Neural cell (in vitro differentiated cells): ENCODE results near the gene MRPL48.

Experiments
- CTCF ChIP-seq: fragments of 450-650 bp; IDR thresholded peaks from 2 replicates; pipeline ENCODE4 v1.5.1; 2014; ENCODE audit warnings: antibody characterized with exemption, mild to moderate bottlenecking, moderate library complexity; ENCODE audit not compliant: poor library complexity, severe bottlenecking
- EP300 ChIP-seq: fragments of 450-650 bp; conservative IDR thresholded peaks from 2 replicates; pipeline ENCODE4 v1.6.1; 2014; ENCODE audit warnings: antibody characterized with exemption, mild to moderate bottlenecking, moderate library complexity; ENCODE audit not compliant: poor library complexity, severe bottlenecking
- EZH2 ChIP-seq: fragments of 200-600, 300-800 bp; shearing (Covaris generic), sonication (generic); IDR thresholded peaks from 2 replicates; pipeline ENCODE4 v1.6.1; 2014; ENCODE audit warnings: antibody characterized with exemption, low read length, borderline replicate concordance, mild to moderate bottlenecking; ENCODE audit not compliant: insufficient read depth, poor library complexity, severe bottlenecking
- RAD21 ChIP-seq: fragments of 450-650 bp; conservative IDR thresholded peaks from 2 replicates; pipeline ENCODE4 v1.6.1; 2014; ENCODE audit warnings: antibody characterized with exemption, mild to moderate bottlenecking, moderate library complexity
- SMC3 ChIP-seq: fragments of 450-650 bp; conservative IDR thresholded peaks from 2 replicates; pipeline ENCODE4 v1.6.1; 2014; ENCODE audit warnings: antibody characterized with exemption, mild to moderate bottlenecking, moderate library complexity; ENCODE audit not compliant: poor library complexity
- TAF1 ChIP-seq: IDR thresholded peaks from 2 replicates; pipeline ENCODE4 v1.6.1; 2012; ENCODE audit warnings: low read depth
- TF ChIP-seq, protein P1 (sequence below): IDR thresholded peaks from 2 replicates; pipeline ENCODE4 v1.6.1; 2012; ENCODE audit warnings: borderline replicate concordance

GRCh38 chr11:73784734-73785133 is 2.9 kb upstream of the MRPL48 start:
- TF ChIP-seq CTCF (no peak), EP300 (no peak), EZH2 (no peak), TAF1 (no peak), SMC3 (no peak), RAD21 (no peak)
- TF ChIP-seq, protein P1, sequence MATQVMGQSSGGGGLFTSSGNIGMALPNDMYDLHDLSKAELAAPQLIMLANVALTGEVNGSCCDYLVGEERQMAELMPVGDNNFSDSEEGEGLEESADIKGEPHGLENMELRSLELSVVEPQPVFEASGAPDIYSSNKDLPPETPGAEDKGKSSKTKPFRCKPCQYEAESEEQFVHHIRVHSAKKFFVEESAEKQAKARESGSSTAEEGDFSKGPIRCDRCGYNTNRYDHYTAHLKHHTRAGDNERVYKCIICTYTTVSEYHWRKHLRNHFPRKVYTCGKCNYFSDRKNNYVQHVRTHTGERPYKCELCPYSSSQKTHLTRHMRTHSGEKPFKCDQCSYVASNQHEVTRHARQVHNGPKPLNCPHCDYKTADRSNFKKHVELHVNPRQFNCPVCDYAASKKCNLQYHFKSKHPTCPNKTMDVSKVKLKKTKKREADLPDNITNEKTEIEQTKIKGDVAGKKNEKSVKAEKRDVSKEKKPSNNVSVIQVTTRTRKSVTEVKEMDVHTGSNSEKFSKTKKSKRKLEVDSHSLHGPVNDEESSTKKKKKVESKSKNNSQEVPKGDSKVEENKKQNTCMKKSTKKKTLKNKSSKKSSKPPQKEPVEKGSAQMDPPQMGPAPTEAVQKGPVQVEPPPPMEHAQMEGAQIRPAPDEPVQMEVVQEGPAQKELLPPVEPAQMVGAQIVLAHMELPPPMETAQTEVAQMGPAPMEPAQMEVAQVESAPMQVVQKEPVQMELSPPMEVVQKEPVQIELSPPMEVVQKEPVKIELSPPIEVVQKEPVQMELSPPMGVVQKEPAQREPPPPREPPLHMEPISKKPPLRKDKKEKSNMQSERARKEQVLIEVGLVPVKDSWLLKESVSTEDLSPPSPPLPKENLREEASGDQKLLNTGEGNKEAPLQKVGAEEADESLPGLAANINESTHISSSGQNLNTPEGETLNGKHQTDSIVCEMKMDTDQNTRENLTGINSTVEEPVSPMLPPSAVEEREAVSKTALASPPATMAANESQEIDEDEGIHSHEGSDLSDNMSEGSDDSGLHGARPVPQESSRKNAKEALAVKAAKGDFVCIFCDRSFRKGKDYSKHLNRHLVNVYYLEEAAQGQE = no peak
